ENCODE data around the gene ATP6V0A4.
"Not testable (repeated sequence)": the region's sequence is repeated elsewhere in the genome, so short reads cannot be mapped to it uniquely, and the experiment has no call there.

The ATP6V0A4 gene

GRCh38 chr7:138821912-138822311, 23.9 kb upstream of the ATP6V0A4 start:
- Mint-ChIP-seq H3K27ac (no peak overlapping the region), H3K36me3 (ENCODE audit: low read depth) (no peaks in the 10 kb centered on the region), H3K9me3 (no peaks in the 10 kb centered on the region), H3K4me1 (peaks cover 4% of the 10 kb centered on the region), H3K27me3 (no peaks in the 10 kb centered on the region), H3K4me3 (no peak overlapping the region)
- DNase-seq: no peak
- ATAC-seq: no peak

- no peak for ATAC-seq
- no peaks in the 10 kb centered on the region for H3K4me1 Mint-ChIP-seq
- no peaks in the 10 kb centered on the region for H3K36me3 Mint-ChIP-seq (ENCODE audit: low read depth)
- no peak overlapping the region for H3K4me3 Mint-ChIP-seq
- no peaks in the 10 kb centered on the region for H3K9me3 Mint-ChIP-seq
- DNase-seq: no peak
- H3K27me3 Mint-ChIP-seq: no peaks in the 10 kb centered on the region
- H3K27ac Mint-ChIP-seq: no peak overlapping the region
Measured at GRCh38 chr7:138819625-138820024, 21.6 kb upstream of the ATP6V0A4 start.

GRCh38 chr7:138816650-138817049, 18.7 kb upstream of the ATP6V0A4 start:
- peaks cover 8% of the 10 kb centered on the region for H3K4me1 Mint-ChIP-seq

DNA sequence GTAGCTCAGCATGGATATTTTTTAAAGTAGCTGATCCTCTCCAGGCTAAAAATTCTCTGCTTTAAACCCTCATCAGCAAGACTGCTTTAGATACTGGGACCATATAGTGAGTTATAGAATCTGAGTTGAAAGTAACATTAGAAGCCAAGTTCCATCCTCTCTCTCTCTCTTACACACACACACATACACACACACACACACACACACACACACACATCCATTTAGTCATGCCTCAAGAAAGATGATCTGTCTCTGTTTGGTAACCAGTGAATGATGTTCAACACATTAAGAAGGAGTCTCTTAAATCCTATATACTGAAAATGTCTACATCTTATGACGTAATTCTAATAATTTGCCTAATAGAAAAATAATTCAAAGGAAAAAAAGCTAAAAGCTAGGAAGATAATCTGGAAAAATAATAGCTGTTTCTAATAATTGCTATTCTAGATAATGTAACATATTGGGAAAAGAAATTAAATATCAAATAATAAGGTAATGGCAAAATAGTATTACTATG, 16.9 kb upstream of the ATP6V0A4 start:
- Mint-ChIP-seq H3K36me3 (ENCODE audit: low read depth) (no peaks in the 10 kb centered on the region), H3K27ac (no peak overlapping the region), H3K27me3 (no peaks in the 10 kb centered on the region), H3K4me3 (no peak overlapping the region), H3K4me1 (peaks cover 8% of the 10 kb centered on the region), H3K9me3 (no peaks in the 10 kb centered on the region)
- DNase-seq (no peak), ATAC-seq (no peak)

More at GRCh38 chr7:138816650-138817049, 18.7 kb upstream of the ATP6V0A4 start:
- Mint-ChIP-seq H3K27ac (no peak overlapping the region), H3K36me3 (ENCODE audit: low read depth) (no peaks in the 10 kb centered on the region), H3K27me3 (no peaks in the 10 kb centered on the region), H3K9me3 (no peaks in the 10 kb centered on the region), H3K4me3 (no peak overlapping the region)
- ATAC-seq (no peak), DNase-seq (no peak)

DNA sequence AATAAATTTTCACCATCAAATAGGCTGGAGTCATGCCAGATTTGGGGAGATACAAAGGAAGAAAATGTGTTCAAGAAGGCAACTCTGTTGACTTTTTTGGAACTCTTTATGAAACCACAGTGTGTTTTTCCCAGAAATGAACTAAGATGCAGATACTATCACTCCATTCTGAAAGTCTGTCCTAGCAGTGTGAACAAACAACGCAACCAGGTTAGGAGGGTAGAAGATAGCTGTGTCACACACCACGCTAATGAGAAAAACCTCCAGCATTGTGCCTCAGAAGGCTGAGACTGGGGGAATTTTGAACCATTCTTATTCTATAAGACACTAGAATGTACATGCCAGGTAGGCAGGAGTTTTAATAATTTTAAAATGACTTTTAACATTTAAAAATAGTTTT, 15.9 kb upstream of the ATP6V0A4 start:
- Mint-ChIP-seq H3K4me1 (peaks cover 8% of the 10 kb centered on the region), H3K9me3 (no peaks in the 10 kb centered on the region), H3K36me3 (ENCODE audit: low read depth) (no peaks in the 10 kb centered on the region), H3K27me3 (no peaks in the 10 kb centered on the region), H3K27ac (no peak overlapping the region), H3K4me3 (no peak overlapping the region)
- DNase-seq: no peak
- ATAC-seq: peak; percentile 36

GRCh38 chr7:138811327-138811726, 13.3 kb upstream of the ATP6V0A4 start:
- H3K9me3 Mint-ChIP-seq; H3K27me3 Mint-ChIP-seq; H3K4me1 Mint-ChIP-seq; H3K27ac Mint-ChIP-seq; H3K4me3 Mint-ChIP-seq; ATAC-seq; DNase-seq; H3K36me3 Mint-ChIP-seq (ENCODE audit: low read depth): not testable (repeated sequence)

- Mint-ChIP-seq H3K4me3 (no peak overlapping the region), H3K9me3 (no peaks in the 10 kb centered on the region), H3K4me1 (peaks cover 6% of the 10 kb centered on the region), H3K36me3 (ENCODE audit: low read depth) (no peaks in the 10 kb centered on the region), H3K27ac (no peak overlapping the region), H3K27me3 (no peaks in the 10 kb centered on the region)
- no peak for DNase-seq
- no peak for ATAC-seq
Measured at GRCh38 chr7:138809346-138809745, 11.3 kb upstream of the ATP6V0A4 start.

DNA sequence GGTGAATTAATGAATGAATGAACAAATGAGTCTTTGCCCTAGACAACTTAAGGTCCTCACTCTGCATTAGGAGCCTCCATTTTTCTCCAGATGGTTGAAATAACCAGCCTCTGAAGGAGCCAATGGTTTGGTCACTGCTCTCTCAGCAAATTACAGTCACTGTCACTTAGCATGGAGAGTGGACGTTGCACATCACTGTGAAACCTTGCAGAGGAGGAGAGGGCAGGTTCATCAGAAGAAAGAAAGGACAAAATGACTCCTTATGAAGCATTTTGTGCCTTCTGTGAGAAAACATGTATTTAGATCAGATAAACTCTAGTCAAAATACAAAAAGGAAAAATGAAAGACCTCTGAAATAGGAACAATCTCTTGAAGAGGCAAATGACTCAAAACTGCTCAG, 6.6 kb upstream of the ATP6V0A4 start:
- Mint-ChIP-seq H3K9me3 (no peaks in the 10 kb centered on the region), H3K27ac (no peak overlapping the region), H3K4me1 (no peaks in the 10 kb centered on the region), H3K4me3 (no peak overlapping the region), H3K36me3 (ENCODE audit: low read depth) (no peaks in the 10 kb centered on the region), H3K27me3 (no peaks in the 10 kb centered on the region)
- no peak for ATAC-seq
- no peak for DNase-seq

- no peak for DNase-seq
- no peaks in the 10 kb centered on the region for H3K9me3 Mint-ChIP-seq
- H3K36me3 Mint-ChIP-seq (ENCODE audit: low read depth): no peaks in the 10 kb centered on the region
- peaks cover 2% of the 10 kb centered on the region for H3K27me3 Mint-ChIP-seq
- ATAC-seq: no peak
- no peaks in the 10 kb centered on the region for H3K4me1 Mint-ChIP-seq
- H3K4me3 Mint-ChIP-seq: no peak overlapping the region
- no peak overlapping the region for H3K27ac Mint-ChIP-seq
Measured at GRCh38 chr7:138802706-138803105, 4.7 kb upstream of the ATP6V0A4 start.

GRCh38 chr7:138801256-138801655, 3.3 kb upstream of the ATP6V0A4 start:
- Mint-ChIP-seq H3K36me3 (ENCODE audit: low read depth) (no peaks in the 10 kb centered on the region), H3K4me3 (no peak overlapping the region), H3K9me3 (no peaks in the 10 kb centered on the region), H3K4me1 (no peaks in the 10 kb centered on the region), H3K27ac (no peak overlapping the region), H3K27me3 (peaks cover 4% of the 10 kb centered on the region)
- no peak for ATAC-seq
- DNase-seq: no peak

DNA sequence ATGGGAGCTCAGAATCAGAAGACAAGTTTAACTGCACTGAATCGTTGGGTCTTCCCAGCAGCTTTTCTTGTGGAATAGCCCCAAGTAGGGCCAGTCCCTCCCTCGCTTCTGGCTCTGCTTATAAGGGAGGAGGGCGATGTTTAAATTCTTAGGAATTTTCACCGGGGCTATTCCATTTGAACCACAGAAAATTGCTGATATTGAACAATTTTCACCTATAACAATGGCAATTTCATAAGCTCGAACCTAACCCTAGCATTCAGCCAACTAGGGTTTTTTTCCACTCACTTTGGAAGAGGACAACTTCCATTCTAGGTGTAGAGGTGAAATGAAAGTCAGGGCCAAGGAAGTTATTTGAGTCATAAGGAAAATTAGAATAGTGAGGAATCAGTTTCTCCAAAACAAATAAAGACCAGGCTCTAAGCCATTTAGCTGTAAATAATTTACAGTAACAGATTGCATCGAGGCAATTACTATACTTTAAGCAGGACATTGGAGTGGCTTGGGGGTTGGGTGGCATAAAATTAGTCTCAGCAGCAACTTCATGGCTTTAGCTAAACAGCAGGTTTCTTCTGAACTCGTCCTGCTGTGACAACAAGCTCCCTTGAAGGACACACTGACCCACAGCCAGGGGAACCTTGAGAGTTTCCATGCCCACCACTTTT, 1.5 kb upstream of the ATP6V0A4 start:
- Mint-ChIP-seq H3K4me1 (no peaks in the 10 kb centered on the region), H3K27me3 (peaks cover 4% of the 10 kb centered on the region), H3K9me3 (no peaks in the 10 kb centered on the region), H3K4me3 (no peak overlapping the region), H3K36me3 (ENCODE audit: low read depth) (no peaks in the 10 kb centered on the region), H3K27ac (no peak overlapping the region)
- ATAC-seq: no peak
- DNase-seq: no peak

DNA sequence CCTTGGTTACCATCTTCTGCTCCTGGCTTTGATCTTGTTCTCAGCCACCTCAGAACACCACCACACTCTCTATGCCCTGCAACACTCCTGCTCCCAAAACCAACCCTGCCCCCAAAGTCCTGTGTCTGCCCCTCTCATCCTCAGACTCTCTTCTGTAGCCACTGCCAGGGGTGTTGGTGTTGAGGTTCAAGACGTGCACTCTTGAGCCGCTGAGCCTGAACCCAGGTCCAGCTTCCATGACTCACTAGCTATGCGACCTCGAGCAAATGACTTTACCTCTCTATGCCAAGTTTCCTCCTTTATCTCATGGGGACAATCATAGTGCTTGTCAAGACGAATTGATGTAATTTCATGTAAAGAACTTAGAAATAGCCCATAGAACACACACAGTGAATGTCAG, 840 bp upstream of the ATP6V0A4 start:
- no peak for ATAC-seq
- H3K4me1 Mint-ChIP-seq: no peaks in the 10 kb centered on the region
- DNase-seq: no peak
- no peaks in the 10 kb centered on the region for H3K9me3 Mint-ChIP-seq
- peaks cover 4% of the 10 kb centered on the region for H3K27me3 Mint-ChIP-seq
- H3K36me3 Mint-ChIP-seq (ENCODE audit: low read depth): no peaks in the 10 kb centered on the region
- H3K27ac Mint-ChIP-seq: no peak overlapping the region
- no peak overlapping the region for H3K4me3 Mint-ChIP-seq

GRCh38 chr7:138797046-138797445, 950 bp downstream of the ATP6V0A4 start:
- not testable (repeated sequence) for H3K27ac Mint-ChIP-seq; H3K4me1 Mint-ChIP-seq; DNase-seq; H3K36me3 Mint-ChIP-seq (ENCODE audit: low read depth); ATAC-seq; H3K27me3 Mint-ChIP-seq; H3K4me3 Mint-ChIP-seq; H3K9me3 Mint-ChIP-seq

DNA sequence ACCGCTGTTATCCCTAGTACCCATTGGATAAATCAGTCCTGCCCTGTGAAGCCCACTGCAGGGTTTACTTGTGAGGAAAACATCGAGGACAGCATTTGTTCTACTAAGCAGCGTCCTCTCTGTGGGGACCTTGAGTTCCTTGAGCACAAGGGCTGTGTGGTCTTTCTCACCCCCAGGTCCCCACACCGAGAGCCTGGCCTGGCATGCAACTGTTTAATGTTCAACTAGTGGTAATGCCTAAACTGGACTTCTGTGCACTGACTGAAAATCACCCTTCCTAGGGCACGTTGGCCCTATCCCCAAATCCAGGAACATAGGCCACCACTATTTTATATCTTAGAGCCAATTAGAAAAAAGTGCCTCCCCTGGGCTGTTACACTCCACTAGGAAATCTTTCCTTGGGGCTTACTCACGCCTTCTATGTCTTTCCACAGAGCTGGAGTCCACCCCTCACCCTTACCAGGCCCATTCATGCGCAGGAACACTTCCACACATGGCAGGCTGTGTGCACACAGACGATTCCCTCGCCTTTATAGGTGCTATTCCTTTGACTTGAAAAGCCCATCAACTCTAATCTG, 1.9 kb downstream of the ATP6V0A4 start:
- DNase-seq (no peak), ATAC-seq (no peak)
- H3K27me3 Mint-ChIP-seq: peaks cover 4% of the 10 kb centered on the region
- no peaks in the 10 kb centered on the region for H3K4me1 Mint-ChIP-seq
- H3K27ac Mint-ChIP-seq: no peak overlapping the region
- no peaks in the 10 kb centered on the region for H3K9me3 Mint-ChIP-seq
- no peak overlapping the region for H3K4me3 Mint-ChIP-seq
- no peaks in the 10 kb centered on the region for H3K36me3 Mint-ChIP-seq (ENCODE audit: low read depth)

DNA sequence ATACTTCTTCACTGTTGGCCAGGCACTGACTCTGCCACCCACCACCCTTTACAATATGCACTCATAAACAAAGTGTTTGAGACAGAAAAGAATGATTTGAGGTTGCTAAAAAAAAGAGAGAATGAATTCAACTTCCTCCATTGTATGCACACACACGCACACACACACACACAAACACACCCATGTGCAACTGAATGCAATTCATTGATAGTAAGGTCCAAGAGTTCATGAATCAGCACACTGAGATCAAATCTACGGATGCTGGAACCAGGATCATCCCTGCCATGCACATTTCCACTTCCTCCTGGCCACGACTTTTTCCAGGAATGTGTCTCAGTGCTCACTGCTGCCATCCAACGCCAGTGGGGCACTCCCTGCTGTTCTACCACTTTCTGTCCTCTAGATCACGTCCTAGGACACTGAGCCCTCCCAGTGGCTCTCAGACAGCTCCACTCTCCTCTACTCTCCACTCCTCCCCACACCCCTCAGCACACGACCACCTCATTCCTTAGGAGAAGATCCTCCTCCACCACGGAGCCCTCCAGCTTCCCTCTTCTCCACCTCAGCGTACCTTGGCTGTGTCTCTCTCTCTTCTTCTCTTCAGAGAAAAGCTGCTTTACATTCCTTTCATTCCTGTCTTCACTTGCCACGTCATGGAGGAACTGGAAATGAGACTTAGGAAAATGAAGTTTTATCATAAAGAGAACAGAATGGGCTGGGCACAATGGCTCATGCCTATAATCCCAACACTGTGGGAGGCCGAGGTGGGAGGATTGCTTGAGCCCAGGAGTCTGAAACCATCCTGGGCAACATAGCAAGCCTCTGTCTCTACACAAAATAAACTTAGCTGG, 12.2 kb downstream of the ATP6V0A4 start:
- H3K36me3 Mint-ChIP-seq (ENCODE audit: low read depth): no peaks in the 10 kb centered on the region
- no peaks in the 10 kb centered on the region for H3K4me1 Mint-ChIP-seq
- peaks cover 11% of the 10 kb centered on the region for H3K9me3 Mint-ChIP-seq
- no peak for ATAC-seq
- no peak for DNase-seq
- no peak overlapping the region for H3K4me3 Mint-ChIP-seq
- no peaks in the 10 kb centered on the region for H3K27me3 Mint-ChIP-seq
- no peak overlapping the region for H3K27ac Mint-ChIP-seq
